ENCODE measurements around the gene FBXL16.

Gene FBXL16

GRCh38 chr16:726438-727290 lies 21.1 kb upstream of the FBXL16 start, which contains the start of the genes CCDC78 and HAGHL:
Gene CCDC78 (minus strand): TSS chr16:726443. CDS start chr16:726367, 76 bp downstream.
Gene HAGHL (plus strand): TSS chr16:727106. CDS start chr16:727510, 404 bp downstream.
- H3K27me3 ChIP-seq = peaks cover 0 to 45% of the 10 kb centered on the region in 2 donors
- DNase-seq = no peak

GRCh38 chr16:726188-726437 lies 20.5 kb upstream of the FBXL16 start:
- H3K4me3 ChIP-seq = no peak overlapping the region
- no peak overlapping the region for H3K27ac ChIP-seq
- TF ChIP-seq CTCF (IDR thresholded peaks at IDR 0.05) = no peak
- peaks cover 0 to 45% (median 38%) of the 10 kb centered on the region in 4 donors for H3K4me1 ChIP-seq
- H3K9me3 ChIP-seq = no peaks in the 10 kb centered on the region
- no peak for DNase-seq
- H3K27me3 ChIP-seq = peaks cover 0 to 45% of the 10 kb centered on the region in 2 donors
- intact Hi-C loops (cut with DNase I; ENCODE audit: low total_unique reads) = no loop called here
- H3K36me3 ChIP-seq = peaks cover 0 to 19% (median 0%) of the 10 kb centered on the region in 3 donors

More at GRCh38 chr16:726438-727290, 21.1 kb upstream of the FBXL16 start, which contains the start of the genes CCDC78 and HAGHL:
- H3K4me1 ChIP-seq = peaks cover 0 to 40% (median 34%) of the 10 kb centered on the region in 4 donors
- intact Hi-C loops (cut with DNase I; ENCODE audit: low total_unique reads) = no loop called here
- no peak within 1 kb of the TSS for H3K27ac ChIP-seq
- peaks cover 0 to 25% (median 0%) of the 10 kb centered on the region in 3 donors for H3K36me3 ChIP-seq
- H3K4me3 ChIP-seq = peak within 1 kb of the TSS; percentile 39 to 44
- no peaks in the 10 kb centered on the region for H3K9me3 ChIP-seq
- TF ChIP-seq CTCF (IDR thresholded peaks at IDR 0.05) = no peak

- no peak overlapping the region for H3K27ac ChIP-seq
- intact Hi-C loops (cut with DNase I; ENCODE audit: low total_unique reads) = no loop called here
- H3K36me3 ChIP-seq = peaks cover 0 to 14% (median 0%) of the 10 kb centered on the region in 3 donors
- DNase-seq = no peak
- H3K4me3 ChIP-seq = no peak overlapping the region
- peaks cover 0 to 48% (median 38%) of the 10 kb centered on the region in 4 donors for H3K4me1 ChIP-seq
- TF ChIP-seq CTCF (IDR thresholded peaks at IDR 0.05) = no peak
- H3K9me3 ChIP-seq = no peaks in the 10 kb centered on the region
- H3K27me3 ChIP-seq = peaks cover 0 to 45% of the 10 kb centered on the region in 2 donors
Observed at GRCh38 chr16:725463-726187, 20.0 kb upstream of the FBXL16 start.

GRCh38 chr16:725041-725376 lies 19.4 kb upstream of the FBXL16 start:
- no peak for DNase-seq
- Histone ChIP-seq H3K9me3 (no peaks in the 10 kb centered on the region), H3K27me3 (peaks cover 0 to 45% of the 10 kb centered on the region in 2 donors), H3K4me3 (no peak overlapping the region), H3K36me3 (peaks cover 0 to 8% (median 0%) of the 10 kb centered on the region in 3 donors), H3K4me1 (peaks cover 0 to 54% (median 45%) of the 10 kb centered on the region in 4 donors), H3K27ac (no peak overlapping the region)
- intact Hi-C loops (cut with DNase I; ENCODE audit: low total_unique reads) = no loop called here
- TF ChIP-seq CTCF (IDR thresholded peaks at IDR 0.05) = no peak

- peaks cover 0 to 59% (median 49%) of the 10 kb centered on the region in 4 donors for H3K4me1 ChIP-seq
- DNase-seq = no peak
Observed at GRCh38 chr16:724188-725040, 18.8 kb upstream of the FBXL16 start.

More at GRCh38 chr16:724188-725040, 18.8 kb upstream of the FBXL16 start:
- Histone ChIP-seq H3K9me3 (no peaks in the 10 kb centered on the region), H3K27me3 (peaks cover 0 to 45% of the 10 kb centered on the region in 2 donors), H3K4me3 (no peak overlapping the region), H3K36me3 (peaks cover 0 to 2% (median 0%) of the 10 kb centered on the region in 3 donors), H3K27ac (no peak overlapping the region)
- intact Hi-C loops (cut with DNase I; ENCODE audit: low total_unique reads) = no loop called here
- TF ChIP-seq CTCF (IDR thresholded peaks at IDR 0.05) = no peak
